Measurements from ENCODE around the gene MAP2K5. TPM values are rescaled to one million over a fixed set of nuclear protein-coding genes. Genes with fewer than 3 reads are reported as not detected.

Gene MAP2K5
- total RNA-seq, 1 experiment from 2014 or later: 15.0 TPM

GRCh38 chr15:67781907-67782690, 239.6 kb downstream of the MAP2K5 start:
- no peak overlapping the region for H3K14ac ChIP-seq (ENCODE audit: insufficient read depth, low read length)
- H2BK20ac ChIP-seq (ENCODE audit: low read depth, low read length, poor library complexity, severe bottlenecking): no peak overlapping the region
- no peaks in the 10 kb centered on the region for H4K20me1 ChIP-seq (ENCODE audit: control insufficient read depth, insufficient read depth, insufficient read length)
- no peaks in the 10 kb centered on the region for H3K23me2 ChIP-seq (ENCODE audit: insufficient read length, low read depth, low read length, poor library complexity, severe bottlenecking)
- H4K8ac ChIP-seq (replicated peaks; ENCODE audit: insufficient read length, low read depth, low read length): no peak overlapping the region
- H3K4me1 ChIP-seq (ENCODE audit: insufficient read depth, low read length): no peaks in the 10 kb centered on the region; the same call in 1 of the 2 replicates
- H2BK15ac ChIP-seq (ENCODE audit: low read depth, low read length): no peak overlapping the region
- Mint-ChIP-seq H3K4me1 (peaks cover 31 to 53% of the 10 kb centered on the region in 2 experiments), H3K36me3 (ENCODE audit: insufficient read depth in 1 of 3, low read depth in 3 of 3) (no peaks in the 10 kb centered on the region), H3K4me3 (no peak overlapping the region), H3K27ac (peak overlapping the region in 1 of 3 experiments; percentile 87; a peak in 2 of 7 replicates), H3K27me3 (ENCODE audit: low read depth) (no peaks in the 10 kb centered on the region; the same call in 1 of the 2 replicates), H3K9me3 (no peaks in the 10 kb centered on the region)
- no peak overlapping the region for H2BK120ac ChIP-seq (ENCODE audit: low read depth, low read length, poor library complexity, severe bottlenecking)
- no peak overlapping the region for H2AK5ac ChIP-seq (ENCODE audit: insufficient read length, low read length)
- no peak overlapping the region for H4K5ac ChIP-seq (ENCODE audit: insufficient read length, low read depth, low read length)
- H3T11ph ChIP-seq (ENCODE audit: low read length): no peak overlapping the region
- H4K91ac ChIP-seq (ENCODE audit: insufficient read length, low read depth, low read length): no peak overlapping the region
- no peak for TF ChIP-seq CTCF (conservative IDR thresholded peaks at IDR 0.05)
- no peak overlapping the region for H3K56ac ChIP-seq (ENCODE audit: insufficient read length, low read depth, low read length)
- no peaks in the 10 kb centered on the region for H3K9me3 ChIP-seq (ENCODE audit: control insufficient read depth, low read depth, low read length)
- H3K4me2 ChIP-seq (ENCODE audit: insufficient read depth, insufficient read length, low read length): no peak overlapping the region
- no peak overlapping the region for H2BK5ac ChIP-seq (ENCODE audit: insufficient read length, low read length)
- H3K4ac ChIP-seq (ENCODE audit: low read depth, low read length): no peak overlapping the region
- H3K23ac ChIP-seq (ENCODE audit: insufficient read length, low read depth, low read length): no peak overlapping the region
- no peak overlapping the region for H2BK12ac ChIP-seq (ENCODE audit: insufficient read length, low read depth, low read length)
- no CpG with 5 or more reads among the region's 10 CpGs for WGBS (ENCODE audit: extremely low coverage, insufficient read length, low lambda C conversion rate)
- no peak overlapping the region for H3K18ac ChIP-seq (ENCODE audit: insufficient read length, low read depth, low read length)
- DNase-seq: no peak
- H3K27ac ChIP-seq (ENCODE audit: insufficient read length, low read depth, low read length): no peak overlapping the region
- H3K79me1 ChIP-seq (ENCODE audit: insufficient read depth, low read depth, low read length, poor library complexity, severe bottlenecking): no peaks in the 10 kb centered on the region
- no peaks in the 10 kb centered on the region for H3K79me2 ChIP-seq (ENCODE audit: insufficient read depth, low read length)
- H3K9ac ChIP-seq (ENCODE audit: extremely low read depth, insufficient read length, low read length): no peak overlapping the region
- no peak overlapping the region for H2AFZ ChIP-seq (ENCODE audit: low read length)
- no peaks in the 10 kb centered on the region for H3K27me3 ChIP-seq (ENCODE audit: insufficient read depth, low read length)
